ENCODE measurements around the gene R3HDM2. TPM values are rescaled to one million over a fixed set of nuclear protein-coding genes. Genes with fewer than 3 reads are reported as not detected.

The R3HDM2 gene
- total and polyA plus RNA-seq, 4 donors: 7.4 to 28.9 (median 15.1) TPM

DNA sequence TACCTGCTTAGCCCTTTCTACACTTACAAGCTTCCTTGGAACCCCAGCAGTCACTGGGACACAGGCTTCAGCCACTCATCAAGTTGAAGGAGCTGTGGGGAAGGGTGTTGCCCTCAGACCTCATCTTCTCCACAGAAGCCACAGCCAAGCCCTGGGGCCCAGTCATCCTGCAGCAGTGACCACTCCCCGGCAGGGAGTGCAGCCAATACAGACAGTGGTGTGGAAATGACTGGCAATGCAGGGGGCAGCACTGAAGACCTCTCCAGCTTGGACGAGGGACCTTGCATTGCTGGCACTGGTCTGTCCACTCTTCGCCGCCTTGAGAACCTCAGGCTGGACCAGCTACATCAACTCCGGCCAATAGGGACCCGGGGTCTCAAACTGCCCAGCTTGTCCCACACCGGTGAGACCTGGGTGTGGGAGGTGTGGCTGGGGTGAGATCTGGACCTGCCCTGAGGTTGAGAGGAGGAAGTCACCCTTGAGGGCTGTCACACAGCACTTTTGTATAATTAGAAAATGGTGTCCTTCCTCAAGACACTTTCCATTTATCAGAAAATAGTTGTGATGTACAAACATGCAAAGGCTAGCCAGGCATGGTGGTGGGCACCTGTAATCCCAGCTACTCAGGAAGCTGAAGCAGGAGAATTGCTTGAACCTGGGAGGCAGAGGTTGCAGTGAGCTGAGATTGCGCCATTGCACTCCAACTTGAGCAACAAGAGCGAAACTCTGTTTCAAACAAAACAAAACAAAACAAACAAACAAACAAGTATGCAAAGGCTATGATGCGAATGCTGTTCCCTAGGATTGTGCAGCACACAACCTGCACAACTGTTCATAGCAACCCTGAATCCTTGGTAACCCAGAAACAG, 38.7 kb upstream of the R3HDM2 start (continued):
- no peak for TF ChIP-seq REST (IDR thresholded peaks at IDR 0.05)

DNA sequence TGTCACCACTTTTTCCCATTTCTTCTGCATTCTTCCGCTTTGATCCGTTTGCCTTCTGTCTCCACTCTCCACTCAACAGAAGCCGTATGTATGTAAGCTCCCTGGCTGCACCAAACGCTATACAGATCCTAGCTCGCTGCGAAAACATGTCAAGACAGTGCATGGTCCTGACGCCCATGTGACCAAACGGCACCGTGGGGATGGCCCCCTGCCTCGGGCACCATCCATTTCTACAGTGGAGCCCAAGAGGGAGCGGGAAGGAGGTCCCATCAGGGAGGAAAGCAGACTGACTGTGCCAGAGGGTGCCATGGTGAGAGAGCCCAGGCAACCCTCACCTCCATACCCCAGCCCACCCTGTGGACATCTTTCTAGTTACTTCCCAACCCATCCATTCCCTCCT, 37.1 kb upstream of the R3HDM2 start:
- Histone ChIP-seq H3K36me3 (ENCODE audit: control insufficient read depth in 4 of 4, insufficient read depth in 3 of 4, low read depth in 1 of 4, low read length in 3 of 4) (peaks cover 0 to 2% (median 0%) of the 10 kb centered on the region in 4 donors), H3K4me1 (ENCODE audit: control insufficient read depth in 4 of 4, insufficient read depth in 4 of 4, low read length in 3 of 4) (peaks cover 0 to 4% (median 1%) of the 10 kb centered on the region in 4 donors), H3K9ac (ENCODE audit: low read depth in 1 of 2, low read length in 2 of 2) (no peak overlapping the region), H3K27ac (ENCODE audit: low read depth in 1 of 2, low read length in 2 of 2) (no peak overlapping the region), H3K27me3 (ENCODE audit: control insufficient read depth in 4 of 4, insufficient read depth in 4 of 4, low read length in 3 of 4) (no peaks in the 10 kb centered on the region), H3K9me3 (ENCODE audit: control insufficient read depth in 4 of 4, low read length in 3 of 4) (no peaks in the 10 kb centered on the region), H3K4me3 (ENCODE audit: low read depth in 1 of 3, low read length in 3 of 3) (no peak overlapping the region)
- no peak for TF ChIP-seq YY1 (IDR thresholded peaks at IDR 0.05)
- no peak for TF ChIP-seq TAF1 (conservative IDR thresholded peaks at IDR 0.05)
- WGBS: 90% methylated on average over 11 of the region's 11 CpGs
- DNase-seq (ENCODE audit: low spot score): no peak

GRCh38 chr12:57467212-57467874, 36.5 kb upstream of the R3HDM2 start:
- H3K27ac ChIP-seq (ENCODE audit: low read depth in 1 of 2, low read length in 2 of 2): no peak overlapping the region
- H3K36me3 ChIP-seq (ENCODE audit: control insufficient read depth in 4 of 4, insufficient read depth in 3 of 4, low read depth in 1 of 4, low read length in 3 of 4): peaks cover 0 to 2% (median 0%) of the 10 kb centered on the region in 4 donors
- DNase-seq (ENCODE audit: low spot score): no peak
- TF ChIP-seq RAD21 (IDR thresholded peaks at IDR 0.05) (no peak), TAF1 (conservative IDR thresholded peaks at IDR 0.05) (no peak), EGR1 (IDR thresholded peaks at IDR 0.05; ENCODE audit: low read depth in 2 of 2) (no peak)
- peaks cover 0 to 9% (median 3%) of the 10 kb centered on the region in 4 donors for H3K4me1 ChIP-seq (ENCODE audit: control insufficient read depth in 4 of 4, insufficient read depth in 4 of 4, low read length in 3 of 4)
- no peak overlapping the region for H3K4me3 ChIP-seq (ENCODE audit: low read depth in 1 of 3, low read length in 3 of 3)
- H3K9me3 ChIP-seq (ENCODE audit: control insufficient read depth in 4 of 4, low read length in 3 of 4): no peaks in the 10 kb centered on the region
- no peak overlapping the region for H3K9ac ChIP-seq (ENCODE audit: low read depth in 1 of 2, low read length in 2 of 2)
- H3K27me3 ChIP-seq (ENCODE audit: control insufficient read depth in 4 of 4, insufficient read depth in 4 of 4, low read length in 3 of 4): no peaks in the 10 kb centered on the region
- WGBS: 87% methylated on average over 12 of the region's 12 CpGs

- DNase-seq (ENCODE audit: low spot score): no peak
- no peaks in the 10 kb centered on the region for H3K36me3 ChIP-seq (ENCODE audit: control insufficient read depth in 4 of 4, insufficient read depth in 3 of 4, low read depth in 1 of 4, low read length in 3 of 4)
- 79% methylated on average over 14 of the region's 14 CpGs for WGBS
- no peaks in the 10 kb centered on the region for H3K9me3 ChIP-seq (ENCODE audit: control insufficient read depth in 4 of 4, low read length in 3 of 4)
- no peak overlapping the region for H3K4me3 ChIP-seq (ENCODE audit: low read depth in 1 of 3, low read length in 3 of 3)
- H3K4me1 ChIP-seq (ENCODE audit: control insufficient read depth in 4 of 4, insufficient read depth in 4 of 4, low read length in 3 of 4): peaks cover 4 to 21% (median 14%) of the 10 kb centered on the region in 4 donors
- H3K27ac ChIP-seq (ENCODE audit: low read depth in 1 of 2, low read length in 2 of 2): no peak overlapping the region
- TF ChIP-seq, protein P1, sequence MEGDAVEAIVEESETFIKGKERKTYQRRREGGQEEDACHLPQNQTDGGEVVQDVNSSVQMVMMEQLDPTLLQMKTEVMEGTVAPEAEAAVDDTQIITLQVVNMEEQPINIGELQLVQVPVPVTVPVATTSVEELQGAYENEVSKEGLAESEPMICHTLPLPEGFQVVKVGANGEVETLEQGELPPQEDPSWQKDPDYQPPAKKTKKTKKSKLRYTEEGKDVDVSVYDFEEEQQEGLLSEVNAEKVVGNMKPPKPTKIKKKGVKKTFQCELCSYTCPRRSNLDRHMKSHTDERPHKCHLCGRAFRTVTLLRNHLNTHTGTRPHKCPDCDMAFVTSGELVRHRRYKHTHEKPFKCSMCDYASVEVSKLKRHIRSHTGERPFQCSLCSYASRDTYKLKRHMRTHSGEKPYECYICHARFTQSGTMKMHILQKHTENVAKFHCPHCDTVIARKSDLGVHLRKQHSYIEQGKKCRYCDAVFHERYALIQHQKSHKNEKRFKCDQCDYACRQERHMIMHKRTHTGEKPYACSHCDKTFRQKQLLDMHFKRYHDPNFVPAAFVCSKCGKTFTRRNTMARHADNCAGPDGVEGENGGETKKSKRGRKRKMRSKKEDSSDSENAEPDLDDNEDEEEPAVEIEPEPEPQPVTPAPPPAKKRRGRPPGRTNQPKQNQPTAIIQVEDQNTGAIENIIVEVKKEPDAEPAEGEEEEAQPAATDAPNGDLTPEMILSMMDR (IDR thresholded peaks at IDR 0.05; ENCODE audit: low read depth, low read length, missing input control): no peak
- no peak for TF ChIP-seq REST (IDR thresholded peaks at IDR 0.05)
- no peak for TF ChIP-seq FOXA2 (IDR thresholded peaks at IDR 0.05)
- no peak for TF ChIP-seq GABPA (IDR thresholded peaks at IDR 0.05 in 1 of 2, conservative IDR thresholded peaks at IDR 0.05 in 1 of 2)
- TF ChIP-seq HNF4G (IDR thresholded peaks at IDR 0.05): no peak
- no peak for TF ChIP-seq FOXA1 (IDR thresholded peaks at IDR 0.05)
- no peak for TF ChIP-seq NR2F2 (IDR thresholded peaks at IDR 0.05)
- no peak for TF ChIP-seq TAF1 (conservative IDR thresholded peaks at IDR 0.05)
- no peak overlapping the region for H3K9ac ChIP-seq (ENCODE audit: low read depth in 1 of 2, low read length in 2 of 2)
- H3K27me3 ChIP-seq (ENCODE audit: control insufficient read depth in 4 of 4, insufficient read depth in 4 of 4, low read length in 3 of 4): no peaks in the 10 kb centered on the region
Observed at GRCh38 chr12:57465747-57466505, 35.1 kb upstream of the R3HDM2 start.

All from liver (tissue), 9 donors.